ENCODE measurements around the gene NAA38.

Gene NAA38

GRCh38 chr17:7833011-7833794 lies 24.2 kb downstream of the NAA38 start:
- no peak for TF ChIP-seq CTCF (conservative IDR thresholded peaks at IDR 0.05)
- no peak for TF ChIP-seq ZFX (IDR thresholded peaks at IDR 0.05)
- H3K27ac ChIP-seq = peak overlapping the region; percentile 100

GRCh38 chr17:7832431-7832830 lies 24.9 kb downstream of the NAA38 start:
- peak overlapping the region; percentile 100; the same call in 1 of the 2 replicates for H3K27ac ChIP-seq
- TF ChIP-seq CTCF (conservative IDR thresholded peaks at IDR 0.05) = no peak

GRCh38 chr17:7831233-7831632 lies 26.1 kb downstream of the NAA38 start:
- no peak for TF ChIP-seq CTCF (conservative IDR thresholded peaks at IDR 0.05)
- TF ChIP-seq ZFX (IDR thresholded peaks at IDR 0.05) = no peak
- no peak overlapping the region for H3K27ac ChIP-seq

- TF ChIP-seq CTCF (conservative IDR thresholded peaks at IDR 0.05) (no peak), ZFX (IDR thresholded peaks at IDR 0.05) (no peak)
- no peak overlapping the region for H3K27ac ChIP-seq
These were observed 26.7 kb downstream of the NAA38 start for GRCh38 chr17:7830616-7831015.

GRCh38 chr17:7825206-7825990 lies 32.0 kb downstream of the NAA38 start:
- TF ChIP-seq CTCF (conservative IDR thresholded peaks at IDR 0.05) (peak; percentile 64), ZFX (IDR thresholded peaks at IDR 0.05) (no peak)
- peak overlapping the region; percentile 7; the same call in 1 of the 2 replicates for H3K27ac ChIP-seq

- no peak overlapping the region for H3K27ac ChIP-seq
- TF ChIP-seq CTCF (conservative IDR thresholded peaks at IDR 0.05) (no peak), ZFX (IDR thresholded peaks at IDR 0.05) (no peak)
These were observed 33.1 kb downstream of the NAA38 start for GRCh38 chr17:7824021-7824924.
